HEK293 (cell line): ENCODE results near the gene PPIP5K2.

Experiments used
- HOXD13 ChIP-seq: sonication (generic); formaldehyde crosslinking; IDR thresholded peaks from 2 replicates; pipeline ENCODE4 v1.8.0; 2022; ENCODE audit warnings: missing genetic modification reagents, borderline replicate concordance
- KLF16 ChIP-seq: fragments of 450-650 bp; formaldehyde crosslinking; IDR thresholded peaks from 2 replicates; pipeline ENCODE4 v1.5.1; 2017; ENCODE audit warnings: missing biosample characterization, missing genetic modification characterization
- KLF9 ChIP-seq: fragments of 450-650 bp; formaldehyde crosslinking; IDR thresholded peaks from 2 replicates; pipeline ENCODE4 v1.5.1; 2016; ENCODE audit warnings: missing biosample characterization, missing genetic modification characterization, low read depth
- PRDM1 ChIP-seq: fragments of 450-650 bp; formaldehyde crosslinking; IDR thresholded peaks from 2 replicates; pipeline ENCODE4; 2016; ENCODE audit warnings: missing biosample characterization, missing genetic modification characterization
- SP2 ChIP-seq: fragments of 450-650 bp; formaldehyde crosslinking; IDR thresholded peaks from 2 replicates; pipeline ENCODE4 v1.5.1; 2016; ENCODE audit warnings: missing biosample characterization, missing genetic modification characterization
- ZNF157 ChIP-seq: fragments of 450-650 bp; formaldehyde crosslinking; IDR thresholded peaks from 2 replicates; pipeline ENCODE4 v1.5.1; 2016; ENCODE audit warnings: missing biosample characterization, missing genetic modification characterization
- ZNF501 ChIP-seq: fragments of 450-650 bp; formaldehyde crosslinking; IDR thresholded peaks from 2 replicates; pipeline ENCODE4 v1.5.1; 2016; ENCODE audit warnings: missing biosample characterization, missing genetic modification characterization
- ZNF561 ChIP-seq: fragments of 450-650 bp; IDR thresholded peaks from 2 replicates; pipeline ENCODE4 v1.5.1; 2018; ENCODE audit warnings: missing biosample characterization, missing genetic modification characterization, borderline replicate concordance
- ZNF701 ChIP-seq: fragments of 450-650 bp; formaldehyde crosslinking; IDR thresholded peaks from 2 replicates; pipeline ENCODE4 v1.5.1; 2016; ENCODE audit warnings: missing biosample characterization, missing genetic modification characterization
- TF ChIP-seq, protein P1 (sequence below): fragments of 450-650 bp; formaldehyde crosslinking; IDR thresholded peaks from 2 replicates; pipeline ENCODE4 v1.5.1; 2016; ENCODE audit warnings: missing biosample characterization, missing genetic modification characterization
- TF ChIP-seq, protein P2 (sequence below): fragments of 450-650 bp; formaldehyde crosslinking; IDR thresholded peaks from 2 replicates; pipeline ENCODE4 v1.5.1; 2016; ENCODE audit warnings: missing biosample characterization, missing genetic modification characterization

DNA sequence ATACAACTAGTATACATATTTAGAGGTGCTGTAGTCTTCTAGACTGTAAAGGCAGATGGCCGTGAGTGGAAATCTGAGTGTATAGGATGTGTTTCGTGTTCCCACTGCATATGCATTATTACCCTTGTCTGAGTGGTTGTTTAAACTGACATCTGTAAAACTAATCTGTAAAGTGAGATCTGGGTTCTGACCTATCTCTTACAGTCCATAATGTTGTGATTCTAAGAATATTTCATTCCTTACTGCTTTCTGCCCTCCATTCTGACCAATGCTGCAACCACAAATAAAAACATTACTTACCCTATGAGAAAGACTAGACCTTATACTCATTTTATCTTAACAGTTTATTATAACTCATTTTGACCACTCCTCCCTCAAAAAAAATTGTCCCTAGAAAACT, 90.9 kb downstream of the PPIP5K2 start:
- TF ChIP-seq HOXD13 (CRISPR knock-in tag) (no peak), ZNF501 (tag by site-specific recombination) (no peak), ZNF561 (tag by site-specific recombination) (no peak), SP2 (tag by site-specific recombination) (no peak), PRDM1 (no peak), ZNF157 (tag by site-specific recombination) (no peak), KLF9 (tag by site-specific recombination) (no peak), KLF16 (no peak), ZNF701 (no peak)
- TF ChIP-seq, protein P1, sequence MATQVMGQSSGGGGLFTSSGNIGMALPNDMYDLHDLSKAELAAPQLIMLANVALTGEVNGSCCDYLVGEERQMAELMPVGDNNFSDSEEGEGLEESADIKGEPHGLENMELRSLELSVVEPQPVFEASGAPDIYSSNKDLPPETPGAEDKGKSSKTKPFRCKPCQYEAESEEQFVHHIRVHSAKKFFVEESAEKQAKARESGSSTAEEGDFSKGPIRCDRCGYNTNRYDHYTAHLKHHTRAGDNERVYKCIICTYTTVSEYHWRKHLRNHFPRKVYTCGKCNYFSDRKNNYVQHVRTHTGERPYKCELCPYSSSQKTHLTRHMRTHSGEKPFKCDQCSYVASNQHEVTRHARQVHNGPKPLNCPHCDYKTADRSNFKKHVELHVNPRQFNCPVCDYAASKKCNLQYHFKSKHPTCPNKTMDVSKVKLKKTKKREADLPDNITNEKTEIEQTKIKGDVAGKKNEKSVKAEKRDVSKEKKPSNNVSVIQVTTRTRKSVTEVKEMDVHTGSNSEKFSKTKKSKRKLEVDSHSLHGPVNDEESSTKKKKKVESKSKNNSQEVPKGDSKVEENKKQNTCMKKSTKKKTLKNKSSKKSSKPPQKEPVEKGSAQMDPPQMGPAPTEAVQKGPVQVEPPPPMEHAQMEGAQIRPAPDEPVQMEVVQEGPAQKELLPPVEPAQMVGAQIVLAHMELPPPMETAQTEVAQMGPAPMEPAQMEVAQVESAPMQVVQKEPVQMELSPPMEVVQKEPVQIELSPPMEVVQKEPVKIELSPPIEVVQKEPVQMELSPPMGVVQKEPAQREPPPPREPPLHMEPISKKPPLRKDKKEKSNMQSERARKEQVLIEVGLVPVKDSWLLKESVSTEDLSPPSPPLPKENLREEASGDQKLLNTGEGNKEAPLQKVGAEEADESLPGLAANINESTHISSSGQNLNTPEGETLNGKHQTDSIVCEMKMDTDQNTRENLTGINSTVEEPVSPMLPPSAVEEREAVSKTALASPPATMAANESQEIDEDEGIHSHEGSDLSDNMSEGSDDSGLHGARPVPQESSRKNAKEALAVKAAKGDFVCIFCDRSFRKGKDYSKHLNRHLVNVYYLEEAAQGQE (tag by site-specific recombination), result no peak
- TF ChIP-seq, protein P2, sequence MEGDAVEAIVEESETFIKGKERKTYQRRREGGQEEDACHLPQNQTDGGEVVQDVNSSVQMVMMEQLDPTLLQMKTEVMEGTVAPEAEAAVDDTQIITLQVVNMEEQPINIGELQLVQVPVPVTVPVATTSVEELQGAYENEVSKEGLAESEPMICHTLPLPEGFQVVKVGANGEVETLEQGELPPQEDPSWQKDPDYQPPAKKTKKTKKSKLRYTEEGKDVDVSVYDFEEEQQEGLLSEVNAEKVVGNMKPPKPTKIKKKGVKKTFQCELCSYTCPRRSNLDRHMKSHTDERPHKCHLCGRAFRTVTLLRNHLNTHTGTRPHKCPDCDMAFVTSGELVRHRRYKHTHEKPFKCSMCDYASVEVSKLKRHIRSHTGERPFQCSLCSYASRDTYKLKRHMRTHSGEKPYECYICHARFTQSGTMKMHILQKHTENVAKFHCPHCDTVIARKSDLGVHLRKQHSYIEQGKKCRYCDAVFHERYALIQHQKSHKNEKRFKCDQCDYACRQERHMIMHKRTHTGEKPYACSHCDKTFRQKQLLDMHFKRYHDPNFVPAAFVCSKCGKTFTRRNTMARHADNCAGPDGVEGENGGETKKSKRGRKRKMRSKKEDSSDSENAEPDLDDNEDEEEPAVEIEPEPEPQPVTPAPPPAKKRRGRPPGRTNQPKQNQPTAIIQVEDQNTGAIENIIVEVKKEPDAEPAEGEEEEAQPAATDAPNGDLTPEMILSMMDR (tag by site-specific recombination), result no peak
